ENCODE data around the gene TCOF1. TPM values are rescaled to one million over a fixed set of nuclear protein-coding genes. Genes with fewer than 3 reads are reported as not detected.
"Not testable (repeated sequence)": the region's sequence is repeated elsewhere in the genome, so short reads cannot be mapped to it uniquely, and the experiment has no call there.

TCOF1 gene
- polyA plus RNA-seq, 3 donors: 36.1 to 39.9 (median 39.1) TPM

DNA sequence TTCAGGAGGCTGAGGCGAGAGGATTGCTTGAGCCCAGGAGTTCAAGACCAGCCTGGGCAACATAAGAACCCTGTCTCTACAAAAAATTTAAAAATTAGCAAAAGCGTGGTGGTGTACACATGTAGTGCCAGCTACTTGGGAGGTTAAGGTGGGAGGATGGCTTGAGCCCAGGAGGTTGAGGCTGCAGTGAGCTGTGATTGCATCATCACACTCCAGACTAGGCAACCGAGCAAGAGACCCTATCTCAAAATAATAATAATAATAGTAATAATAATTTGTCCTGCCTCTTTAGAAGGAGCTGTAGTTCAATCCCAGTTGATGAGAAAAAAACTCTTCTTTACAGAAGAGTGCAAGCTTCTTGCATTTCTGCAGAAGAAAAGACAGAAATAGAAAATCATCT is 65.3 kb downstream of the TCOF1 start:
- no peak for DNase-seq

DNA sequence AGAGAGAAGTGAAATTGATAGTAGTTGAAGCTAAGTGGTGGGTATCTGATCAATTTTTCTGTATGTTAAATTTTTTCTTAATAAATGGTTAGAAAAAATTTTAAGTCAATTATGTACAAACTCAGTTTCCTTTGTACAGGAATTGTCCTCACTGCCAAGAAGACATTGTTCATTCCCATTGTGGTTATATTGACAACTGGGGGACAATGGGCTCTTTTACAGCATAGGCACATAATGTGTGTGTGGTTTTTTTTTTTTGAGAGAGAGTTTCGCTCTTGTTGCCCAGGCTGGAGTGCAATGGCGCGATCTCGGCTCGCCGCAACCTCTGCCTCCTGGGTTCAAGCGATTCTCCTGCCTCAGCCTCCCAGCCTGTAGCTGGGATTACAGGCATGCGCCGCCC is 68.7 kb downstream of the TCOF1 start:
- not testable (repeated sequence) for DNase-seq

DNA sequence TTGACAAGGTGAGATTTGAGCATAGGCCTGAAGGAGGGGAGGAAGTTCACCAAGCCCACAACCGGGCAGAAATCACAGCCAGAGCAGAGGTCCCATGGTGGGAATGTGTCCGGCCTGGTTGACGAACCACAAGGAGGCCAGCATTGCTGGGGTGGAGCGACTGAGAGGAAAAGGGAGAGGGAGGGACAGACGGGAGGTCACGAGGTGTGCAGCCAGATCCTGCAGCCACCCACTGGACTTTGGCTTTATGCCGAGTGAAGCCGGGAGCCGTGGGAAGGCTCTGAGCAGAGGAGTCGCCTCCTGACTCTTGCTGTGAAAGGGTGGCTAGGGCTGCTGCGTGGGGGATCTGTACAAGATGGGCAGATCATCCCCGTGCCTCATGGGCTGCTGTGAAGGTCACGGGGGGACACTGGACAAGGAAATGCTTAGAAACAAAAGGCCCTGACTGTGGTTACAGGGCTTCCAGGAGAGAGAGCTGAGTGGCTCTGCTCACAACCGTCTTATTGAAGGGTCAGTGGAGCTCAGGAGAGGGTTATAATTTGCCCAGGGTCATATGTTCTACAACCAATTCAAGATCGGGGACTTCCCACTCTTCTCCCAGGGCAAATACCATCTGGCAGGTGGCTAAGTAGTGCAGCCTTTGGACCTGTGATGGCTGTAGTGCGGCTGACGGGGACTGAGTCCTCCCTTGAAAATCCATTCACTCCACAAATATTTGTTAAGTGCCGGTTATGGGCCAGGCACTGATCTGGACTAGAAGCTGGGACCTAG is 70.8 kb downstream of the TCOF1 start:
- no peak for DNase-seq

GRCh38 chr5:150428978-150429377 is 71.5 kb downstream of the TCOF1 start:
- no peak for DNase-seq

- DNase-seq: no peak
These were observed 71.9 kb downstream of the TCOF1 start for GRCh38 chr5:150429410-150429873.

DNA sequence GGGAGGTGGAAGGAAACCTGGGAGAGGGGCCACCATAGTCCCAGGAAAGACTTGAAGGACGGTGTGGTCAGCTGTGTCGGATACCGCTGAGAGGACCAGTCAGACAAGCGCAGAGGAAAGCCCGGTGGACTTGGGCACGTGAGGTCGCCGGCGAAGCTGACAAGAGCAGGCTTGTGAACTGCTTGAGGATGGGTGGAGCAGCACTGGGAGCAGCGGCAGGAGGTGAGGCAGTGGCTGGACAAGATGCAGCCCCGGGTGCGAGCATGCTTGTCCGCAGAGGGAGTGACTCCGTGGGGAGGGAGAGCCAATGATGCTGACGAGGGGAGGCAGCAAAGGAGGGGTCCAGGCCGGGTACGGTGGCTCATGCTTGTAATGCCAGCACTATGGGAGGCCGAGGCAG is 73.6 kb downstream of the TCOF1 start:
- no peak for DNase-seq

GRCh38 chr5:150431574-150431973 is 74.1 kb downstream of the TCOF1 start:
- DNase-seq: no peak

- no peak for DNase-seq
These were observed 77.0 kb downstream of the TCOF1 start for GRCh38 chr5:150434464-150434863.

GRCh38 chr5:150436141-150436680 is 78.7 kb downstream of the TCOF1 start:
- DNase-seq: peak; percentile 82

- DNase-seq: no peak
These were observed 81.5 kb downstream of the TCOF1 start for GRCh38 chr5:150438873-150439546.

GRCh38 chr5:150440948-150441812 is 83.7 kb downstream of the TCOF1 start:
- no peak for DNase-seq

- DNase-seq: no peak
These were observed 84.6 kb downstream of the TCOF1 start for GRCh38 chr5:150441813-150442698.

GRCh38 chr5:150442699-150443080 is 85.2 kb downstream of the TCOF1 start:
- DNase-seq: no peak

- no peak for DNase-seq
These were observed 86.0 kb downstream of the TCOF1 start for GRCh38 chr5:150443242-150444075.

DNA sequence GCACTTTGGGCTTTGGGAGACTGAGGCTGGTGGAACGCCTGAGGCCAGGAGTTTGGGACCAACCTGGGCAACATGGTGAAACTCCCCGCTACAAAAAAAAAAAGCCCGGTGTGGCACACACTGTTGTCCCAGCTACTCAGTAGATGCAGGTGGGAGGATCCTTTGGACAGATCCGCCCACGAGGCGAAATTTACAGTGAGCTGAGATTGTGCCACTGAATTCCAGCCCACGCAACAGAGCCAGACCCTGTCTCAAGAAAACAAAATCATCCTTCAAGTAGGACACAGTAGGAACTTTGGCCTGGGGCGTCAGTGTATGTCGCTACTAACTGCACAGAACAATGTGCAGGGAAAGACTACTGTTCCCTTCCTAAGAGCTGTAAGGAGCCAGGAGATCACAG is 87.3 kb downstream of the TCOF1 start:
- DNase-seq: no peak

DNA sequence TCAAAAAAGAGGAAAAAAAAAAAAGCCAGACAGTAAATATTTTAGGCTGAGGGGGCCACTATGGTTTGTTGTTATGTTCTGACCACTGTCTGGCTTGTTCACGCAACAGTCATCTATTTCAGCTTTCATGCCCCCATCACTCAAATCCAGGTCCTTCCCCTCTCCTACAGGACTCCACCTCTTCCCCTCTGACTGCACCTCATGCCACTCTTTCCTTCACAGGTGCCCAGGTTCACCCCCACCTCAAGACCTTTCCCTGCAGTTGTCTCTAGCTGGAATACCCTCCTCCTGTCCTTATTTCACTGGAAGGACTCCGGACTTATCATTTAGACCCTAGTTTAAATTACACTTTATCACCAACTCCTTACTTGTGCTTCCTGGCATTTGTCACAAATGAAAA is 88.6 kb downstream of the TCOF1 start:
- DNase-seq: no peak

GRCh38 chr5:150446583-150446982 is 89.1 kb downstream of the TCOF1 start:
- DNase-seq: no peak

- no peak for DNase-seq
These were observed 89.7 kb downstream of the TCOF1 start for GRCh38 chr5:150447188-150447587.

DNA sequence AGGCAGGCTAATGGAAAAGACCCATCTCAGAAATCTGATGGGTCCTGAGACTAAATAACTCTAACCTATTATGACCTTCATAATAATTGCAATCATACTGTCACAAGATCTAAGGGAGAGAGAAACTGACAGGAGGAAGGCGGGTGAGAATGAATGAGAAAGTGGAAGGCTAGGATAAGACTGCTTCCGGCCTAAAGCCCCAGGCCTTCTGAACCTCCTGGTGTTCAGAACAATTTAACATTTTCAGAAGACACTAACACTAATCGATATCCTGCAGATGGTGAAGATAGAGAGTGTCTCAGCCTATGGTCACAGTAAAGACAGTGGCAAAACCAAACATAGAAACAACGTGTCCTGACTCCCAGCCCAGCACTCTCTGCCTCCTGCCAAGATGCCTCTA is 90.8 kb downstream of the TCOF1 start:
- no peak for DNase-seq

- no peak for DNase-seq
These were observed 91.5 kb downstream of the TCOF1 start for GRCh38 chr5:150448952-150449516.
